ENCODE results near the gene C1orf232. TPM values are rescaled to one million over a fixed set of nuclear protein-coding genes. Genes with fewer than 3 reads are reported as not detected.
A peak's percentile ranks its signal among the peaks of the same experiment; 100 is the strongest.

The C1orf232 gene
- total RNA-seq, 1 donor from 2014 or later, result not detected

DNA sequence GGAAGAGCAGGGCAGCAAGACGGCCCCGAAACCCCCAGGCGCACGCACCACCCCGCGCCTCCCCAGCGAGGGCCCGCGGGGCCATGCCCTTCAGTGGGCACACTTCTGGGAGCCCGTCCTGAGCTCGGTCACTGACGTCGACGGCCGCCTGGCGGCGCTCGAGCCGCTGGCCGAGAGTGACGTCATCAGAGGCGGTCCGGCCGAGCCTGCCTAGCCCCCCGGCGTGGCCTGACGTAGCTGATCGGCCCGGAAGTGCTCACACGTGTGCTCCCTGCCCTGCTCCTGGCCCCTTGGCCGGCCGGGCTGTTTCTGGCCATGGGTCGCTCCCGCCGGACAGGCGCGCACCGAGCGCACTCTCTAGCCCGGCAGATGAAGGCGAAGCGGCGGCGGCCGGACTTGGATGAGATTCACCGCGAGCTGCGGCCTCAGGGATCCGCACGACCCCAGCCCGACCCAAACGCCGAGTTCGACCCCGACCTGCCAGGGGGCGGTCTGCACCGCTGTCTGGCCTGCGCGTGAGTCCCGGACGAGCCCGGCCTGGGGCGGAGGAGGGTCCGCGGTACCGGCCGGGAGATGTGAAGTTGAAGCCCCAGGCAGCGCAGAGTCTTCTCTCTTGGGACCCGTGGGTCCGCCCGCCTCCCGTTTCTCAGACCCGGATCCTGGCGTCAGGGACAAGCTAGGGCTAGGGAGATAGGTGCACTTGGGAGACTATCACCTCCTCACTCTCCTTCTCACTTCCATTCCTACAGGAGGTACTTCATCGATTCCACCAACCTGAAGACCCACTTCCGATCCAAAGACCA is 1.1 kb upstream of the C1orf232 start, which contains the start of gene ZNF593:
ZNF593 (plus strand) TSS at position 240 of the 803 bp plus-strand sequence; CDS start at position 316, 76 bp downstream.
- peak within 1 kb of the TSS; percentile 88 for H3K4me3 Mint-ChIP-seq (ENCODE audit: unreplicated experiment)
- DNase-seq (ENCODE audit: low spot score), result peak; percentile 95
- H3K4me1 Mint-ChIP-seq (ENCODE audit: low read depth), result peaks cover 11% of the 10 kb centered on the region
- TF ChIP-seq, protein P1, sequence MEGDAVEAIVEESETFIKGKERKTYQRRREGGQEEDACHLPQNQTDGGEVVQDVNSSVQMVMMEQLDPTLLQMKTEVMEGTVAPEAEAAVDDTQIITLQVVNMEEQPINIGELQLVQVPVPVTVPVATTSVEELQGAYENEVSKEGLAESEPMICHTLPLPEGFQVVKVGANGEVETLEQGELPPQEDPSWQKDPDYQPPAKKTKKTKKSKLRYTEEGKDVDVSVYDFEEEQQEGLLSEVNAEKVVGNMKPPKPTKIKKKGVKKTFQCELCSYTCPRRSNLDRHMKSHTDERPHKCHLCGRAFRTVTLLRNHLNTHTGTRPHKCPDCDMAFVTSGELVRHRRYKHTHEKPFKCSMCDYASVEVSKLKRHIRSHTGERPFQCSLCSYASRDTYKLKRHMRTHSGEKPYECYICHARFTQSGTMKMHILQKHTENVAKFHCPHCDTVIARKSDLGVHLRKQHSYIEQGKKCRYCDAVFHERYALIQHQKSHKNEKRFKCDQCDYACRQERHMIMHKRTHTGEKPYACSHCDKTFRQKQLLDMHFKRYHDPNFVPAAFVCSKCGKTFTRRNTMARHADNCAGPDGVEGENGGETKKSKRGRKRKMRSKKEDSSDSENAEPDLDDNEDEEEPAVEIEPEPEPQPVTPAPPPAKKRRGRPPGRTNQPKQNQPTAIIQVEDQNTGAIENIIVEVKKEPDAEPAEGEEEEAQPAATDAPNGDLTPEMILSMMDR (IDR thresholded peaks at IDR 0.05), result peak; percentile 97
- peak within 1 kb of the TSS; percentile 82 for H3K27ac Mint-ChIP-seq (ENCODE audit: unreplicated experiment)
- no peaks in the 10 kb centered on the region for H3K36me3 Mint-ChIP-seq (ENCODE audit: low read depth)
- H3K27me3 Mint-ChIP-seq (ENCODE audit: low read depth), result no peaks in the 10 kb centered on the region
- no peaks in the 10 kb centered on the region for H3K9me3 Mint-ChIP-seq (ENCODE audit: low read depth)

DNA sequence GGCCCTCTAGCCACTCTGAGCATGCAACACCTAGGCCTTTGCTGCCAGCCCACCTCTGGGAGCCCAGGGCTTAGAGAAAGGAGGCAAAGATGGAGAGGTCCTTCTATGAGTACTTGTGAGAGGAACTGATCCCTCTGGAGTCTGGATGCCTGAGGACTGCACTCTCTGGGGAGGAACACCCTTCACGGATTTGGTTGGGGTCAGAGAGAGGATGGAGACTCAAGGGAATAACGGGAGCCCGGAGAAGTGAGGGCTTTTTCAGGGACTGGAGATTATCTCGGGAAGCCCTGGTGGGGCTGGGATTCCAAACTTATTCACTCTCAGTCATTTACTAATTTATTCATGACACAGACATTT is 413 bp upstream of the C1orf232 start:
- Mint-ChIP-seq H3K4me1 (ENCODE audit: low read depth) (peaks cover 14% of the 10 kb centered on the region), H3K9me3 (ENCODE audit: low read depth) (no peaks in the 10 kb centered on the region), H3K4me3 (ENCODE audit: unreplicated experiment) (peak overlapping the region; percentile 88), H3K36me3 (ENCODE audit: low read depth) (no peaks in the 10 kb centered on the region), H3K27ac (ENCODE audit: unreplicated experiment) (no peak overlapping the region), H3K27me3 (ENCODE audit: low read depth) (no peaks in the 10 kb centered on the region)
- TF ChIP-seq, protein P1 (IDR thresholded peaks at IDR 0.05), result no peak
- no peak for DNase-seq (ENCODE audit: low spot score)

DNA sequence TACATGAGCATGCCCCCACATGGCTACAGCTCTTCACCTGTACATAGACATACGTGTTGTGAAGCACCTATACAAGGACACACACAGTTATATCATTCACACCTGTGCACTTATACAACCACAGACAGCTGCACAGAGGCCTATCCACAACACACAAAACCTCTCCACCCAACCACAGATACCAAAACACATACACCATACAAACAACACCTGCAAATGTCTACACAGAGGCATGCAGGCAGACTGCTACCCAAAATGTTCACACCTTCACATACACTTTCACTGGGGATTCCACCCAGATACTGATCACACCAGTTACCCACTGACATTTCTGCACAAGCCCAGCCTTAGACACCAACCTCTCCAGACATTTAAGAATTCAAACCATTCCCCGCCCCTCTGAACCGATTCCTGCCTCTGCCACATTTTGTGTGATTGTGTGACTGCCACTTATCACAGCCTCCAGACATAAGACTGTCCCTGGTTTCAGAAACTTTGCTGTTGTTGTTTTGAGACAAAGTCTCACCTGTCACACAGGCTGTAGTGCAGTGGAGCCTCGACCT is 2.0 kb downstream of the C1orf232 start:
- no peaks in the 10 kb centered on the region for H3K27me3 Mint-ChIP-seq (ENCODE audit: low read depth)
- TF ChIP-seq, protein P1 (IDR thresholded peaks at IDR 0.05), result no peak
- no peak overlapping the region for H3K4me3 Mint-ChIP-seq (ENCODE audit: unreplicated experiment)
- no peak for DNase-seq (ENCODE audit: low spot score)
- H3K27ac Mint-ChIP-seq (ENCODE audit: unreplicated experiment), result no peak overlapping the region
- H3K9me3 Mint-ChIP-seq (ENCODE audit: low read depth), result no peaks in the 10 kb centered on the region
- peaks cover 18% of the 10 kb centered on the region for H3K4me1 Mint-ChIP-seq (ENCODE audit: low read depth)
- no peaks in the 10 kb centered on the region for H3K36me3 Mint-ChIP-seq (ENCODE audit: low read depth)

DNA sequence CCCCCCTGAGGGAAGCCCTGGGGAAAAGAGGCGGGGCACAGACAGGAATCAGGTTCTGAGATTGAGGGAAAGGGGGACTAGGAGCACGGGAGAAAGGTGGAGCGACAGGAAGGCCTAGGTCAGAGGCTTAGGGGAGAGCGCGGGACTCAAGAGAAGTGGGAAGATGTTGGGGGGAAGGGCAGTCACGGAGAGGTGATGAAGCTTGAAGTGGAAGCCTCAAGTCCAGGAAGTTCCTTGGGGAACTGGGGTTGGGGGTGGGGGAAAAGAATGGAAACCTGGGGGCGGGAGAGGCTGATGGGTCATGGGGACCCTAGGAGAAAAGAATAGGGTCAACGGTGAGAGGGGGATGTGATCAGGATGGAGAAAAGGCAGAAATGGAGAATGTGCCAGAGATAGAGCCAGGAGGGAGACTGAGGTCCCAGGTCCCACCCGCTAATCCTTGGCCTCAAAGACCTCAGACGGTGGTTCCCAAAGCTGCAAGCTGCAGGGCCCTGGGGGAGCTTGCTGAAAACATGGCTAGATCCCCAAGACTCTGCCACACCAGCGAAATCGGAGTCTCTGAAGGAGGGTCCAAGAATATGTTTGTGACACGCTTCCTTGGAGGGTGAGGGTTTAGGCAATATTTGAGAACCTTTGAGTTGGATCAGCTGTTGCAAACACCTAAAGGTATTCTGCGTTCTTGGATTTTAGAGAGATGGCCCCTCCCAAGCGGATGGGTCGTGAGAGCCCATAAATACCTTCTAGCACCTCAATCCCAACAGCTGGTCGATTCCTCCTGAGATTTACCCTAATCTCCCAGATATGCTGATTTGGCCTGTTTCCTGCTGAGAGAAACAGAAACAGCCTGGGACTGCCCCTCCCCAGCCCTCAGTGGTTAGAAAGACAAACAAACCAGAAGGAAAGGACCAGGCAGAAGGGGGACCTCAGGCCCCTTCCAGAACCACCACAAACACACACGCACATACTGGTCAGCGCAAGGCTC is 3.6 kb downstream of the C1orf232 start:
- no peaks in the 10 kb centered on the region for H3K36me3 Mint-ChIP-seq (ENCODE audit: low read depth)
- peak overlapping the region; percentile 32 for H3K27ac Mint-ChIP-seq (ENCODE audit: unreplicated experiment)
- DNase-seq (ENCODE audit: low spot score), result no peak
- no peaks in the 10 kb centered on the region for H3K9me3 Mint-ChIP-seq (ENCODE audit: low read depth)
- H3K4me3 Mint-ChIP-seq (ENCODE audit: unreplicated experiment), result peak overlapping the region; percentile 64
- TF ChIP-seq, protein P1 (IDR thresholded peaks at IDR 0.05), result no peak
- H3K4me1 Mint-ChIP-seq (ENCODE audit: low read depth), result peaks cover 12% of the 10 kb centered on the region
- H3K27me3 Mint-ChIP-seq (ENCODE audit: low read depth), result no peaks in the 10 kb centered on the region

Measured in chondrocyte (in vitro differentiated cells).